ENCODE measurements around the gene LTN1.

The LTN1 gene

GRCh38 chr21:28923439-28923975 lies 69.2 kb downstream of the LTN1 start:
- DNase-seq (ENCODE audit: low read depth): no peak

GRCh38 chr21:28922368-28922767 lies 70.3 kb downstream of the LTN1 start:
- DNase-seq (ENCODE audit: low read depth): no peak

- no peak for DNase-seq (ENCODE audit: low read depth)
Measured at GRCh38 chr21:28916150-28916893, 76.4 kb downstream of the LTN1 start.

- DNase-seq (ENCODE audit: low read depth): no peak
Measured at GRCh38 chr21:28913071-28913470, 79.6 kb downstream of the LTN1 start.

GRCh38 chr21:28910280-28910887 lies 82.3 kb downstream of the LTN1 start:
- no peak for DNase-seq (ENCODE audit: low read depth)

GRCh38 chr21:28908351-28908750 lies 84.3 kb downstream of the LTN1 start:
- no peak for DNase-seq (ENCODE audit: low read depth)

GRCh38 chr21:28906841-28907240 lies 85.8 kb downstream of the LTN1 start:
- no peak for DNase-seq (ENCODE audit: low read depth)

- DNase-seq (ENCODE audit: low read depth): no peak
Measured at GRCh38 chr21:28906236-28906635, 86.4 kb downstream of the LTN1 start.

GRCh38 chr21:28904961-28905435 lies 87.7 kb downstream of the LTN1 start:
- DNase-seq (ENCODE audit: low read depth): no peak

- no peak for DNase-seq (ENCODE audit: low read depth)
Measured at GRCh38 chr21:28903448-28903847, 89.2 kb downstream of the LTN1 start.

- no peak for DNase-seq (ENCODE audit: low read depth)
Measured at GRCh38 chr21:28900481-28900880, 92.2 kb downstream of the LTN1 start.

- DNase-seq (ENCODE audit: low read depth): no peak
Measured at GRCh38 chr21:28899744-28900143, 92.9 kb downstream of the LTN1 start.

GRCh38 chr21:28899220-28899619 lies 93.5 kb downstream of the LTN1 start:
- DNase-seq (ENCODE audit: low read depth): no peak

GRCh38 chr21:28893687-28894086 lies 99.0 kb downstream of the LTN1 start:
- no peak for DNase-seq (ENCODE audit: low read depth)

GRCh38 chr21:28892199-28893111 lies 100.2 kb downstream of the LTN1 start:
- DNase-seq (ENCODE audit: low read depth): no peak

GRCh38 chr21:28885853-28886177 lies 106.9 kb downstream of the LTN1 start:
- no peak for DNase-seq (ENCODE audit: low read depth)

GRCh38 chr21:28884976-28885852 lies 107.5 kb downstream of the LTN1 start:
- DNase-seq (ENCODE audit: low read depth): peak; percentile 79

GRCh38 chr21:28884481-28884880 lies 108.2 kb downstream of the LTN1 start:
- no peak for DNase-seq (ENCODE audit: low read depth)

GRCh38 chr21:28883931-28884330 lies 108.7 kb downstream of the LTN1 start:
- no peak for DNase-seq (ENCODE audit: low read depth)

- DNase-seq (ENCODE audit: low read depth): no peak
Measured at GRCh38 chr21:28882345-28882744, 110.3 kb downstream of the LTN1 start.

Data from stimulated activated CD8-positive, alpha-beta memory T cell treated with anti-CD3 and anti-CD28 coated beads, Interleukin-15, amount 100 ng/mL, for 24 hours (primary cell).